Suppressor macrophage (primary cell): ENCODE measurements around the gene CLTCL1.
A peak's percentile ranks its signal among the peaks of the same experiment; 100 is the strongest.

Experiments used
- DNase-seq, 4 experiments: peaks; one replicate each; pipeline ENCODE4 v3.0.0-alpha.2; 2020 to 2022

CLTCL1 gene

DNA sequence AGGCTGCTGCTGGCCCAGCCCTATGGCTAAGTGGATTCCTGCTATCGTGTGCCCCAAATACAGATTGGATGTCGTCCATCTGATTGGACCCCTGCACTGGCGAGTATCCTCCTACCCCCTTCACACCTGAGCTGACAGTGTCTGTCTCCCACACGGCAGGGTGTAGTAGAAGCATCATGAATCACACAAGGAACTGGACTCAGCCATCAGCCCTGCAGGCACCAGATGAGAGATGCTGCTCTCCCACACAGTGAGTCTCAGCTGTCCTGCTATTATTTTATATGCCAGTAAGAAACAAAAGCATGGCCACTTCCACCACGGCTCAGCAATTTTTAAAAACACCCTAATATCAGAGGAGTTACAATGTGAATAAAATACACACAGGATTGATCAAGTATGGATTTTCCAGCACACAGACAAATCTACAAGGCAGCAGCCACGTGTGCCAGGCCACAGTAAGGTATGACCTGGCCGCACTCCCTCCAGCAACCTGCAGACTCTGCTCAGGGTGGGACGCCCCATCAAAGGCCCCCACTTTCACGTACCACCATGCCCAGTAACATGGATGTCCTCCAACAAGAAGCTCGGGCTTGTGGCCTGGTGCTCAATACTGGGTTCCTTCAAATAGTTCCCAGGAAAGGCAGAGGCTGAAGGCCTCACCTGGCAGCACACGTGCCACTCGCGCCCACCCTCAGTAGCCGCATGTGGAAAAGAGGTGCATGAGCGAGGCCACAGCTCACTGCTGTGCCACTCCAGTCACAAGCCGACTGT lies 96.6 kb downstream of the CLTCL1 start:
- no peak for DNase-seq

DNA sequence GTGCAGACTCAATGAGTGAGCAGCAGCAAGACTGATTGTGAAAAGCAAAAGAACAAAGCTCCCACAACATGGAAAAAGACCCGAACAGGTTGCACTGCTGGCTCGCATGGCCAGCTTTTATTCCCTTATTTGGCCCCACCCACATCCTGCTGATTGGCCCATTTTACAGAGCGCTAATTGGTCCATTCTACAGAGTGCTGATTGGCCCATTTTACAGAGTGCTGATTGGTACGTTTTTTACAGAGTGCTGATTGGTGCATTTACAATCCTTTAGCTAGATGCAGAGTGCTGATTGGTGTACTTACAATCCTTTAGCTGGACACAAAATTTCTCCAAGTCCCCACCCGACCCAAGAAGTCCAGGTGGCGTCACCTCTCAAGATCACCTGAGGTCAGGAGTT lies 97.6 kb downstream of the CLTCL1 start:
- DNase-seq = no peak

- DNase-seq = no peak
Observed at GRCh38 chr22:19187716-19188563, 103.6 kb downstream of the CLTCL1 start.

DNA sequence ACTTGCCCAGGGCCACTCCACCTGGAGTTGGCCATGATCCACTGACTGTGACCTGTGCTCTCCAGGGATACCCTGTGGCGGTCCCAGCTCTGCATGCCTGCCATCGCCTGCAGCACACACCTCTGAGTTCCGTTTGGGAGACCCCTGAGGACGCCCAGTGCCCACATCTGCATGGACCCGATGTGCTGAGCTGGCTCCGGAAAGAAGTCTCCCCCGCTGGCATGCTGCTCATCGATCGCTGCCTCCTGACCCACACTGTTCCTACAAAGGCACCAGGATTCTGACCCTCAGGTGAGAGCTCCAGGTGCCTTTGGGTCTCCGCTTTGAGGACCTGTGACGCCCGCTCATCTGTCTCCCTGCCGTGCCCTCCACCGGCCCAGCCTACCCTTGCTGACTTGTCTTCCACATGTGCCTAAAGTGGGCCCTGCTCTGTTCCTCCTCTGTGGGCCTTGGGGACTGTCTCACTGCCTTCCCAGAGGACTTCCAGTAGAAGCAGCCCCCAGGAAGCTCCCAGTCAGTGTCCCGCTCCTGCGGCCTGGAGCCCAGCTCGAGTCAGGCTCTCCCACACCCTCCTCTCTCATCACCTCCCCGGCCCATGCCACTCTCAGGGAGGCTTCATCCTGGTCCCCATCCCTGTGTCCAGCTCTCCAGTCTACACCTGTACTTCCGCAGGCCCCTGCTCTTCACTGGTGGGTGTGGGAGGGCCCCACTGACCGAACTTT lies 107.1 kb downstream of the CLTCL1 start:
- no peak for DNase-seq

DNA sequence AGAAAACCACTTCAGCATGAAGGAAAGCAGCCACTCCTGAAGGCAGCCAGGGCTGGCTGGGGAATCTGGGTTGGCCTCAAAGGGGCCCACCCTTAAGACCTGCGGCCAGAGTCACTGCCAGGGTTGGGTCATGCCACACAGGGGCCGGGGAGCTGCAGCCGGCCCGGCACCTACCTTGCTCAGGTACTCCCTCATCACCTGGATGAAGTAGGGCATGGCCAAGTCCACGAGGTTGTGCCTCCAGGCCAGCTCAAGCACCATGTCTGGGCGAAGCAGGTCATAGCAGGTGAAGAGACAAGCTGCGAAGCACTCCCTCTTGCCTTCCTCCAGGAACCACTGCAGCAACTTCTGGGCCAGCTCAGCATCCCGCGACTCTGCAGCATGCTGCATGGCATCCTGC lies 108.3 kb downstream of the CLTCL1 start:
- DNase-seq = no peak

- DNase-seq = no peak
Observed at GRCh38 chr22:19182472-19183157, 108.9 kb downstream of the CLTCL1 start.

- DNase-seq = no peak
Observed at GRCh38 chr22:19181786-19182471, 109.6 kb downstream of the CLTCL1 start.

DNA sequence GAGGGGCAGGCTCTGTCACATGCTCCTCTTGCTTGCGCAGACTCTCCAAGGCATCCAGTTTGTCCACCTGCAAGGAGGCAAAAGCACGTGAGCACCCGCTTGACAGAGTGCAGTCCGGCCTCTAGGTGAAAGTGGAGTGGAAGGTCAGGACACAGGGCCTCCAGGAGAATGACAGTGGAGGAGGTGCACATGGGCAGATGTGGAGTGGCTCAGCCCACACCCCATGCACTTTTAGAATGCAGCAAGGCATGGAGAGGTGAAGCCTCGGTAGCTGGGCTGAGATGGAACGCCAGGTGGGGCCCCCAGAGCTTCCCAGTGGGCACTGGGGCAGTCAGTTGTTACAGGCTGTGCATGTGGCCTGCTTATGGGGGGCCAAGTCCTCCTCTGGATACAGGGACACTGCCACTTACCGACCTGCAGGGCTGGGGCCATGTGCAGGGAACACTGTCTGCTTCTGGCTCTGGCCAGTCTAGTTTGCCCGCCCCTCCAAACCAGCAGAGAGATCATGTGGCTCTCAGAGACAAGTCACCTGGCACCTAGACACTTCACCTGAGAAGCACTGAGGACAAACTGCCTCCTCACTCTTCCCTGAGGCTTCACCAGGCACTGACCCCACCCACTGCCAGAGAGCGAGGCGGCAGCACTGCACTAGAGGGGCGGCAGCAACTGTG lies 110.6 kb downstream of the CLTCL1 start:
- DNase-seq = no peak

- DNase-seq = no peak
Observed at GRCh38 chr22:19180234-19180633, 111.3 kb downstream of the CLTCL1 start.

GRCh38 chr22:19179497-19180048 lies 111.9 kb downstream of the CLTCL1 start:
- peak; percentile 69 to 90 (median 85) for DNase-seq

- DNase-seq = peak; percentile 93 to 99 (median 97)
Observed at GRCh38 chr22:19178657-19179496, 112.6 kb downstream of the CLTCL1 start, which contains the start of gene SLC25A1. TSS of gene SLC25A1 (minus strand) at chr22:19178736. CDS start at chr22:19178673, 63 bp downstream.

- peak in 3 of 4 experiments; percentile 33 to 71 (median 49) for DNase-seq
Observed at GRCh38 chr22:19178065-19178656, 113.4 kb downstream of the CLTCL1 start.

DNA sequence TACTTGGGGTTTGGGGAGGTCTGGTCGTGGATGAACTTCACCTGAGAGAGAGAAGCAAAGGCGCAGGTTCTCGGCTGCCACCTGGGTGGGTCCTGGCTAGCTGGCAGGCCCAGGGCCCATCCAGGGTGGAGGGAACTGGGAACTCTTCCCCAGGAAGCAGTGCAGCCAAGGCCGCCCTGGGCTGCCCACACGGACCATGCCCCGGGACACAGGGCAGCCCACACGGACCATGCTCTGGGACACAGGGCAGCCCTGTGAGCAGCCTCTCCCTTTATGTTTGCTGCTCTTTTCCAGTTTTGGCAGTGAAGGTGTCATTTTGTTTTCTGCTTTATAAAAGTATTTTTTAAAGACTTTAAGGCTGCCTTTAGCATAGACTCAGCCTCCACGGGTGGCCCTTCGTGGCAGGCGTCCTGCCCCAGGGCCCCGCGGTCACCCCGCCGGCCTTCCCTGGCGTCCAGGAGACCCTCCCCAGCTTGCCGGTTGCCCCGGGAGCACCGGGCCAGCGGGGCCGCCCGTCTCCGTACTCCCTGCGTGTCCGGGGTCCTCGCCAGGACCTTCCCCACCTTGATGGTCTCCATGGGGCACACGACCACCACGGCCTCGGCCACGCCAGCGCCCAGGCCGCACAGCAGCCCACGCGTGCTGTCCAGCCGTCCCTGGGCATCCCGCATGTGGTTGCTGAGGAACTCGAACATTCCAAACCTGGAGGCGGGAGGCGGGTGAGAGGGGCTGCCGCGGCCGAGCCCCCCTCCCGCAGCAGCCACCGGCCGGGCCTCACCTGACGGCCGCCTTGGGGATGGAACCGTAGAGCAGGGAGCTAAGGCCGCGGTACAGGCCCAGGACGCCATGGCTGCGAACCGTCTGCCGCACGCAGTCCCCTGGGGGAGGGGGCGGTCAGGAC lies 114.1 kb downstream of the CLTCL1 start:
- DNase-seq = no peak

GRCh38 chr22:19176732-19177131 lies 114.8 kb downstream of the CLTCL1 start:
- DNase-seq = no peak

DNA sequence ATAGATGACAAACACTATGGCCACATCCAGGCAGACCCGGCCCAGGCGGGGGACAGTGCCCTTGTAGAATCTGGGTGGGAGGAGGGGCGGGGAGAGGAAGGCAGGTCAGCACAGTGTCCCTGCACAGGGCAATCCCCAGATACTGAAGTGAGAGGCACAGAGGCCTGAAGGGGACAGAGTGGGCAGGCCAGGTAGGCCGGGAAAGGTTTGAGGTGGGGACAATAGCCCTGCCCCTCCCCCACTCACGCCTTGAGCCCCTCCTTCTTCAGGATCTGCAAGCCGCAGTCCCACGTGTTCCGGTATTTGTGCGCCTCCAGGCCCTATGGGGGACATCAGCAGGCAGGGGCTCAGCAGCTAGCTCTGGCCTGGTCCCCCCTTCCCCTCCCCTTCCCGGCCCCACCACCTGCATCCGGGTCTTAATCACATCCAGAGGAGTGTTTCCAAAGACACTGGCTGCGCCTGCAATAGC lies 115.3 kb downstream of the CLTCL1 start:
- DNase-seq = no peak

- no peak for DNase-seq
Observed at GRCh38 chr22:19175602-19176174, 115.8 kb downstream of the CLTCL1 start.

DNA sequence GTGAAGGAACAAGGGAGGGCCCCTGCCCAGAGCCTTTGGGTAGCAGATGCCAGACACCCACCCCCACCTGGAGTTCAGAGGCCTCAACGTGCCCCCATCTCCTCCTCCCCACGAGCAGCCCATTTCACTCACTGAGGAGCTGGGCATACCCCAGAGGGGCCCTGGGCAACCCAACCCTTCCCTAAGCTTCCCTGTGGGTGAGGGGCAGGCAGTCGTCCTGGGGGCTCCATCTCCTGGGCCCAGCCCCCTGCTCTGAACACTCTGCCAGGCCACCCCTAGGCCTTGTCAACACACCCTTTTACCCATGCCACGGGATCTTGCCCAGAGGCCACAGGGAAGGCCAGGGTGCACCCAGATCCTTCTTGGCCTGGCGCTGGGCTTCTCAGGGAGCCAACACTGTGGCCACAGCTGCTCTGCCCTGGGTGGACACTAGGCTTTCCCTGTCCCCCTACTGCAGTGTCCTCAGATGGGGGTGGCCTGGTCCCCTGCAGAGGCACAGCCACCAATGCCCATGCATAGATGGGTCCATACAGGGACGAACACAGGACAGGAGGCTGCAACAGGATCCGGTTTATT lies 116.4 kb downstream of the CLTCL1 start:
- no peak for DNase-seq
